HL-60/S4 (cell line): ENCODE measurements around the gene CACNA1C.

Source experiments
- in situ Hi-C: fragments of 300-500 bp; cut with MboI; formaldehyde crosslinking; loops from 2 replicates; pipeline ENCODE4 v1.14.3; 2022; ENCODE audit warnings: low sequenced_read_pairs

The CACNA1C gene

DNA sequence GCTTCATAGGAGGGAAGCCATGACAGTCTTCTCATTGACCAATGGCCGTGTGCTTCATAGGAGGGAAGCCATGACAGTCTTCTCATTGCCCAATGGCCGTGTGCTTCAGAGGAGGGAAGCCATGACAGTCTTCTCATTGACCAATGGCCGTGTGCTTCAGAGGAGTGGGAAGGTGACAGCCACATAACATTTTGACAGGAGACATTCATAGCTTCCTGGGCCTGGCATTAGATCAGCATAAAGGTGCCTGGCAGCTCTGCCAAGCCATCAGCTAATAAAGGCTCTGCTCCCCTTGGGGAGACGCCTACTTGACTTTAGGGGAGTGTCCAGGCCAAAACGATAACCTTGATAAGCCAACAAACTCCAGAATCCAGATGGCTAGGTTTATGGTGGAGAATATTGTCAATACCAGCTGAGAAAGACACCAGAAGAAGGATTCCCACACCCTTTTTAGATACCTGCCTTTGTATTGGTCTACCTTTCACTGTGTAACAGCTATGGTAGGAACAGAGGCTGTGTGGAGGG lies 468.0 kb downstream of the CACNA1C start:
- in situ Hi-C loops = no loop called here

DNA sequence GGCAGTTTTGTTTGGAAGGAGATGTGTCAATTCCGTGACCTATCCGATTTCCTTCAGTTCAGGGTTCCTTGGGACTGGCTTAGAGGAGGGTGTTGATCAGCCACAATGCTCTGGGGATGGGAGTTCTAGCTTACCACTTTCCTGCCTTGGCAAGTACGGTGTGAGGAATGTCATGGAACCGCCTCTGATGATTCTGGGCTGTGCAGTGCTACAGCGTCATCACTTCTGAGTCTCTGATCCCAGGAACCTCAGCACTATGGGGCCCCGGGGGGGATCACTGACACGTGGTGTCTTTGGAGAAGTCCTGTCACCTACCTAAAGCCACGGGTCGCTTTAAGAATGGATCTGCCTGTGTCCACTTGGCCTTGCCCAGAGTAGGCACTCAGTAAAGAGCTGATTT lies 470.5 kb downstream of the CACNA1C start:
- in situ Hi-C loops = no loop called here

DNA sequence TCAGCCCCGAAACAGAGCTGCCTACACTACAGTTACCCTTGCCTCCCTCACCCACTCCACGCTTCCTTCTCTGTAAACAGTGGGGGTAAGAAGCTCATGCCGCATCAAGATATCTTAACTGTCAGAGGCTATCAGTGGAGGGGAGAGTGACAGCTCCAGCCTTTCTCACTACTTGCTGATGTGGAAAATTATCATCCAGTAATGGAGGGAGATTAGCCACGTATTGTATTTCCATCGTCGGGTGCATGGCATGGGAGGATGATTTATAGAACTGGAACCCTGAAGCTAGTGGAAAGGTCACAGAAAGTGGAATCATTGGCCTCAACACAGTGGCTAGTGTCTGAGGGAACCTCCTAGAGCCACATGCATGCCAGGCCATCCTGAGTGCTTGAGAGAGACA lies 471.1 kb downstream of the CACNA1C start:
- in situ Hi-C loops = no loop called here

DNA sequence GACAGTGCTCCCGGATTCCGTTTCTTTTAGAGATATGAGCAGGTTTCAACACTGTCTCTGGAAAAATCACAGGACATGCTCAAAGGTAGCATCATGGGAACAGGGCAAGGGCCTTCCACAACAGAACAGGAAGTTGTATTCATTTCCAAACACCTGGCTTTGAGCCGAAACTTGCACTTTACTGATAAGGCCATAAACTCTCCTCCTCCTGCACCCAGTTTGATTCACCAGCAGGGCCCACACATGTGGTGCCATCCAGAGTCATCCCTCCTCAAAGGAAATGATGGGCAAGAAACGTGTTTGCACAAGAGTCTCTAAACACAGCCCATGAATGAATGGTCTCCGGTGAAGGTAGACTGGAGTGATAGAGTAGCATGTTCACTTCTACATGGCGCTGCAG lies 473.6 kb downstream of the CACNA1C start:
- in situ Hi-C loops = no loop called here

DNA sequence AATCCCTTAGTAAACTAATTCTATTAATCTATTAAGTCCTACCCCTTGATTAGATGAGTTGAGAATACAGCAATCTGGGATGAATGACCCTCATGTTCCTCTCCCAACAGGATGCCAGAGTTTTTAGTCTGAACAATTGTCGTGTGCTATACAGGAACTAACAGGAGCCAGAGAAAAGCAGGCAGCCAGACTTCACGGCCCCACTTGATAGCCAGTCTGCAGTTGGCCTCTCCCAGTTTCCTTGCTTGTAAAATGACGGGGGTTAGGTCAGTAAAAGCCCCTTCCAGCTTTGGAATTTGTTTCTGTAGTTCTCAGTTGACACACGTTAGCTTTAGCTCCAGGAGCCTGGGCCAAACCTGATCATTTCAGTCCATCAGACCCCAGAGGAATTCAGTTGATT lies 475.2 kb downstream of the CACNA1C start:
- in situ Hi-C loops = no loop called here

DNA sequence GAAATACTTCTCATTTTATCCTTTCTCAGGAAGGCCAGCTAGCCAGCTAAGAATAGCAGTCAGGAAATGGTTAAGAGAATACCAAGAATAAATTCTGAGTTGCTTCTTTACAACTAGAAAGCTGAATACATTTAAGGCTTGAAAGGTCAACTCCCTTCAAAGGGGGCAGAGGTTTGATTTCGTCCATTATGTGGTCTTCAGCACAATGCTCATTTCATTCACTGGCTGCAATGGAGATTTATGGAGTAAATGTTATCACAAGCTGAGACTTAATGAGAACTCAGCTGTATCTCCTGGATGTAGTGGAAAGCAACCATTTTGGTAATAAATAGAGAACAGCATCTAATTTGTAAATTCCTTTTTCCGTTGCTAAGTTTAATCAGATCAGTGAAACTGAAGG lies 477.0 kb downstream of the CACNA1C start:
- in situ Hi-C loops = no loop called here

DNA sequence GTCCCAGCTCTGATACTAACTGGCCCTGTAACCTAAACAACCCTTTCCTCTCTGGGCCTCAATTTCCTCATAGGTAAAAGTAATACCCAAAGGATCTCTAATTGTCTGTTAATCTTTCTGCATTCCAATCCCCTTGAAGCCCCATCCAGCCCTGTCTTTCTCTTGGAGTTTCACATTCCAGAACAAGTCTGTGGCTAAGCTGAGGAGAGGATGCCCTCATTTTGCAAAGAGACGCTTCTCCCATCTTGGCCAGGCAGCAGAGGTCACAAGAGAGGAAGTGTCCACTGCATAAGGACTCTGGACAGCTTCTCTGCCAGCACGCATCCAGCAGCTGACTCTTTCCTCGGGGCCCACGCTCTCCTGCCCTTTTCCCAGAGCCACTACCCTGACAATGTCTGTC lies 478.6 kb downstream of the CACNA1C start:
- in situ Hi-C loops = no loop called here

DNA sequence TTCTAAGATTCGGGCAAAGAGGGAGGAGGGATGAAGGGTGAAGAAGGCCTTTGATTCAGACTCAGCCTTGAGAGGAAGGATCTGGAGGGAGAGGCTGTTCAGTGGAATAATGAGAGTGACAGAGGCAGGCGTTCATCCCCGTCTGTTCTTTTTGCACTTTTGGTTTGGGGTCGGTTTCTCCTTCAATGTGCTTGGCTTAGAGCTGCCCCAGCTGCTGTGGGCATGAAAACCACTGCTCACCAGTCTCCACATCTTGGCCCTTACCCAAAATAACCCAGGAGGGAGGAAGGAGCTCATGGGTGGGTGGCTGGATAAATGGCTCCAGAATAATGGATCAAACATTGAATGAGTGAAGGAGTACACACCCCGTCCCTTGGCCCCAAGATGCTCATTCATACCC lies 480.2 kb downstream of the CACNA1C start:
- in situ Hi-C loops = no loop called here

DNA sequence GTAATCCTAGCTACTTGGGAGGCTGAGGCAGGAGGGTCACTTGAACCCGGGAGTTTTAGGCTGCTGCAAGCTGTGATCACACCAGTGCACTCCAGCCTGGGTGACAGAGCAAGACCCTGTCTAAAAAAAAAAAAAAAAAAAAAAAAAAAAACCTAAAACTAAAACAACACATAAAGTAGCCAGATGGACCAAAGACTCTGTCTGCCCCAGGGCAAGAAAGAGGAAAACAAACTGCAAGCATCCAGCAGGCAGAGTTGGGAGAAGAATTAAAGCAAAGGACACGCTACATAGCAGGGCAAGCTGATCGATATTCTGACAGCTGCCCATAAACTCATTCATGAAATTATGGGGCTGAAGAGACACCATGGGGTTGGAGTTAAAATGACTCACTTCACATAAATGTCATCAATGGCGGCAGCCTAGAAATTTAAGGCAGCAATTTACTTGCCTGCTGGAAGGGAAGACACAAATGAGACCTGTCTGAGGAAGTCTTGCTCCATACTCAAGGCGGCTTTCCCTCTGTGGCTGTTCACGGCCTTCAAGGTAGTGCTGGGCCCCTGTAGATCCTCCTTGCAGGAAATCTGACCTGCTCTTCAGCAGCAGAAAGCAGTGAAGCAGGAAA lies 482.9 kb downstream of the CACNA1C start:
- in situ Hi-C loops = no loop called here

DNA sequence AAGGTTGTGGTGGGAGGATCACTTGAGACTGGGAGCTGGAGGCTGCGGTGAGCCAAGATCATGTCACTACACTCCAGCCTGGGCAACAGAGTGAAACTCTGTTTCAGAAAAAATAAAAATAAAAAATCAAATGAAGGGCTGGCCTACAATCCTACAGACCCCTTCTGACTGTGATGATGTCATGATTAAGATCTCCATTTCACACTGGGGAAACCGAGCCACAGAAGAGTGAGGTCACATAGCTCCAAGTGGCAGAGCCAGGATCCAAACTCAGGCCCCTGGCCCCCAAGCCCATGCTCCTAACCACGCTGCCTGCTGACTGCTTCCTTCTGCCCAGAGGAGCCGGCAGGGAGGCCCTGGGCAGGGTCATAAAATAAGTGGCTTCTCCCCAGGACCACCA lies 483.9 kb downstream of the CACNA1C start:
- in situ Hi-C loops = no loop called here

DNA sequence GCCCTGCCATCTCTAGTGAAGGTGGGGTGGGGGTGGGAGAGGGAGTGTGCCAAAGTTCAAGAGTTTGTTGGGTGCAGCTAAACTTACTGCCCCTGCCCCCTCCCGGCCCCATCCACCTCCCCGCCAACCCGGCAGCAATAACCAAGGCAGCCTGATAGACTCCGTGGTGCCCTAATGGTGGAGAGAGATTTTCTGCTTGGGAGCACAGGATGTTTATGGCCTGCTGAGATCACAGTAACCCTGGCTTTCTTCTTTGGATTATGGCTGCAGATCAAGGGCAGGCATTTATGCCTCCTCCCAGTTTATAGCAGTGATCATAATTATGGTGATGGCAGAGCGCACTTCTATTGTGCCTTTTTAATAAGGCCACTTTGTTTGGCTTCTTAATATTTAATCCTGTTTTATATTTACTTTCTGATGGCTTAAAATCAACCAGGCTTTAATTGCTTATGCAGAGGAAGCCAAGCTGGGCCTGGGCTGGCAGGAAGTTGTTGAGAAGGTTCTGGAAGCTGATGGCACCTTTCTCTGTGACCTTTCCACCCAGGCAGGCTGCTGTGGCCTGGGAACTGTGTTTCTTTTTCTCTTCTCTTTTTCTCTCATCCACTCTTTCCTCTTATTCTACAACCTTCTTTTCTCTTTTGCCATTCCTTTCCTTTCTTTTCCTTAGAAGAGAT lies 485.2 kb downstream of the CACNA1C start:
- in situ Hi-C loops = no loop called here

DNA sequence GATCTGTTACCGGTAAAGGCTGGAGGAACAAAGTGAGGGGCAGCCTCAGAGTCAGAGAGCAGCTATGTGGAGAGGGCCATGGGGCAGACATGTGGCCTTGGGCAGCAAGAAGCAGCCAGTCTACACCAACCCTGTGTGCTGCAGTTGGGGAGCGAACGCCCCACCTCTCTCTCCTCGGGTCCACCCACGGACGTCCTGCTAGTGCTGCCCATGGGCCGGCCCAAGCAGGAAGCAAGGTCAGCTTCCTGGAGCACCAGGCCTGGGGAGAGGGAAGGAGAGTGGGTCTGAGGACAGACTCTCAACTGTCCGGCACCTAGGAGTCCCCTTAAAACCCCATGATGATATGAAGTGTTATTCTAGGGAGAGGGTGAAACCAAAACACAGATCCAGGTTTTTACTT lies 487.2 kb downstream of the CACNA1C start:
- in situ Hi-C loops = no loop called here

DNA sequence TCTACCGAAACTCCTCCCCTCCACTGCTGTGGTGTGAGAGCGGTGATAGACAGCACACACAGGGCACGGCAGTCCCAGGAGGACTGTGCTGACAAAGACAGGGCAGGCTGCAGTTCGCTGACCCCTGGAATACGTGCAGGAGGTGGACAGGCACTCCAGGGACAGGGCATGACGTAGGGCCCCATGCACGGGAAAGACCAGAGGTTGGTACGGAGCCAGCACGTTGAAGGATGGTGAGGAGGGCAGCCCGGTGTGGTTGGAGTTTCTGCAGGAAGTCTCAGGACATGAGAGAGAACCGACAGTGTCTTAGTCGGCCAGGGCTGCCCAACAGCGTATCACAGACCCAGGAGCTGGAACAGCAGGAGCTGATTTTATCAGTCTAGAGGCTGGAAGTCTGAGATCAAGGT lies 487.8 kb downstream of the CACNA1C start:
- in situ Hi-C loops = no loop called here

DNA sequence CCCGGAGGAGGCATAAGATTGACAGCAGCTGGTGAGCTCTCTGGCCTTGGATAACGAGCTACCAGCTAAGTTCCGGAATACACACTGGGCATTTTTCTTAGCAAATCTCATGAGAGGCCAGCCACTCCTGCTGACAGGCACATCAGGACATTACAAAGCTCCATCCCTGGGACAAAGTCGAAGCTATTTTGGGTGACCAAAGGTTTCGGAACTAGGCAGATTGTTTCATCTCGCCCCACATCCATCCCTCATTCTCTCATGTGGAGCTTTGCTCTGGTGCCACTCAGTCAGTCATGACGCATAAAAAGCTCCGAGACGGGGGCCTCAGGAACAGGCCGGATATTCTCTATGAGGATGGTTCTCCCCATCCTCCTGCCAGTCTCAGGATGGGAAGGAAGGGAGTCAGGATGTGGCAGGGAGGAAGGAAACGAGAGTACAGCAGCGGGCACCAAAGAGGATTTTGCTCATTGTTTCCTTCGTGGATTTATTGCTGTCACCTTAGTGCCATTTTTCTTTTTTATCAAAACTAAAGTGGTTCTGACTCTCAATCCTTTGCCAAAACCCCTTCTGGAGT lies 488.9 kb downstream of the CACNA1C start:
- in situ Hi-C loops = no loop called here

DNA sequence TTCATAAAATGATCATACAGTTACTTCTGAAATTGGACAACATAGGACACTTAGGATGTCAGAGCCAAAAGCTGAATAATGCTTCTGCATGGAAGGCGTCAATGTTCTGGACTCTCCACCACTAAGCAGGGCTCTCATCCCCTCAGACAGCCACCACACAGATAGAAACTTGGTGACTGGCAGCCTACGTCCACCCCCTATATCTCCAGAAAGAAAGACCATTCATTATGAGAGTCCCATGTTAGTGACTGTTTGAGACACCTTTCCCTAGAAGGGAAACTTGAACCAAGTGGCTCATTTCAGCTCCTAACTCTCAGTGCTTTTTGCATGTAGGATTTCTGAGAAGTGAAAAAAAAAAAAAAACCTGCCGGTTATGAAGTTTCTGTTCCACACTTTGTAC lies 491.0 kb downstream of the CACNA1C start:
- in situ Hi-C loops = no loop called here

DNA sequence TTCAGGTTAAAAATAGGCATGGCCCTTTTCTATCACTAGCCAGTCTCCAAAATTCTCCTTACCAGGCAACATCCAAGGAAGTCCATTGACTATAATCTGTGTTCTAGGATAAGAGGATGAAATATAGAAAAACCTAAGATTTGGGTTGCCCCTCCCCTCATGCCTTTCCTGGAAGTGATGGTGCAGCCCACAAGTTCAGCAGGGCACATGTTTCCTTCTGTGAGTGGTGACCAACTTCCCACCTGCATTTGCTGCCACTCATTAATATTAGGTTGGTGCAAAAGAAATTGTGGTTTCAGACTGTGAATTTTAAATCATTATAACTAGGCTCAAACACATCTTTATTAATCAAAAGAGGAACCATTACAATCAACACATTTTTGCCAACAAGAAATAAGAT lies 491.4 kb downstream of the CACNA1C start:
- in situ Hi-C loops = no loop called here

DNA sequence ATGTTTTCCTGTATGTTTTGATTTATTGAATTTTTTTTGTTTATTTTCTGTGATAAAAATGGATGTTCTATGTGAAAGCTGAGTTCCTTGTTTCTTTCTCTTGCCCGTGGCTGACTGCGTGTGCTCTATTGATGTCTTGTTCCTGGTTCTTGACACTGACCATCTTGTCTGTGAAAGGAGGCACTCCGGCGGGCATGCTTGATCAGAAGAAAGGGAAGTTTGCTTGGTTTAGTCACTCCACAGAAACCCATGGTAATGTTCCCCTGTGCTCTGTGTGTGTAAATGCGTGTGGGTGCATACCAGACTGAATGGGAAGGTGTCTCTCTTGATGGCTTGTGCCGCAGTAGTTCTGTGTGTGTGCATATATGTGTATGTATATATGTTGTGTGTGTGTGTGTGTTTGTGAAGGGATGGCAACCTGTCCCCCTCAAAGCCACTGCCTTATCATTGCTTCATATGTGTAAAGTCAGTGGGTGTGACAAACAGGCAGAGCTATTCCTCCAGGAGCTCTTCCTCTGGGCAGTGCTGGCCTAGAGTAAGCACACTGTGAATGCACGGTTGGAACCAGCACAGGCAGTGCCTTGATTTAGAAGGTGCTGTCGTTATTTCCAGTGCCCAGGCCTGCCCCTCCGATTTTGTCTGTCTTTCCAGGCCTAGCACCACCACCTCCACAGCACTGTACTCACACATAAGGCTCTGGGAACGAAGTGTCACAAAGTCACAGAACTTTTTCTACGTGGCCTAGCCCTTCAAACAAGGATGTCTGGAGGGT lies 494.7 kb downstream of the CACNA1C start:
- in situ Hi-C loops = no loop called here

DNA sequence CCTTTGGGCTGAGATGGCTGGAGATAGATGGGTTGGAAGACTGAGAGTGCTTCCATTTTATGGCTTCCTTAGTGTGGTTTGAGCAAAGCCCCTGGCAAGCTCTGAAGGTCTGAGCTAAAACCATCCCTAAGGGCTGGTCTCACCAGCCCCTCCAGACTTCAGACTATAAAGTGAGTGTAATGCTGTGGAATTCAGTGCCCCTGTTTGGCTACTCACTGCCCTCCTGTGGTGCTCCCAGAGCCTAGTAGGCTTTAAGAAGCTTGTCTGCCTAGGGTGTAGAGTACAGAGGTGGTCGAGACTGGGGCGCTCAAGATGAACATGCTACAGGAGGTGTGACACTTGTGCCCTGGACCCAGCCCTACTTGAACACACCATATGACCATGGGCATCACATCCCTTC lies 495.3 kb downstream of the CACNA1C start:
- in situ Hi-C loops = no loop called here

DNA sequence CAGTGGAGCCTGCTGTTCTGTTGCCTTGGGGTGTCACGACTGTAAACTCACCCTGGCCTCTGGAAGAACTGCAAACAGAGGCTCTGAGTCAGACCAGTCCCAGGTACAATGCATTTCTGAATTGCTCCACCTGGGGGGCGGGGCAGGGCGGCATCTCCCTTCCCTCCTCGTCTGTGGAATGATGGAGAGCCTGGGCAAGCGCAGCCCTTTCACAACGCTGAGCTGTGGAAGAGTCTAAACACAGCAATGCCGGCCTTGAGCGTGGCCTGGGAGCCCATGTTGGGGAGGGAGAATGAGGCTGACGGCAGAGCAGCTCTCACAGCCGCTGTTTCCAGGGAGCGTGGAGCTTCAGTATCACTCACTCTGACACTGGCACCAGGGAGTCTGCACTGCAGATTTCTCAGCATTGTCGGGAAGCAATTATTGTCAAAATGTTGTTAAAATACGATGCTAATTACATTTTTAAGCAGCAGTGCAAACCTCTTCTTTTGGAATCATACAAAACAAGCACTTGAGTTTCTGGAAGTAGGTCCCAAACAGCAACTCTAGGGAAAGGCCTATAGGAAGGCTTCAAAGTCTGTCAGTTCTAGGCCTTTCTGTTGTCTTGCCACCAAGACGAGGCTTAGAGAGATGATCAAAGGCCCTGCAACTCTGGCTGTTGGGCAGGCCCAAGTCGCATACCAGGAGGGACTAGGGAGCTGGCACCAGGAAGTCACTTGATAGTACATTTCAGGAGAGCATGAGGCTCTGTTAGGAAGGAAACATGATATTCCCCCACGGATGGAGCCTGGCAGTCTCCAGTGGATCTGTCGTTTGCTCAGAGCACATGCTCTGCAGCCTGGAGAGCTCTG lies 498.0 kb downstream of the CACNA1C start:
- in situ Hi-C loops = no loop called here

DNA sequence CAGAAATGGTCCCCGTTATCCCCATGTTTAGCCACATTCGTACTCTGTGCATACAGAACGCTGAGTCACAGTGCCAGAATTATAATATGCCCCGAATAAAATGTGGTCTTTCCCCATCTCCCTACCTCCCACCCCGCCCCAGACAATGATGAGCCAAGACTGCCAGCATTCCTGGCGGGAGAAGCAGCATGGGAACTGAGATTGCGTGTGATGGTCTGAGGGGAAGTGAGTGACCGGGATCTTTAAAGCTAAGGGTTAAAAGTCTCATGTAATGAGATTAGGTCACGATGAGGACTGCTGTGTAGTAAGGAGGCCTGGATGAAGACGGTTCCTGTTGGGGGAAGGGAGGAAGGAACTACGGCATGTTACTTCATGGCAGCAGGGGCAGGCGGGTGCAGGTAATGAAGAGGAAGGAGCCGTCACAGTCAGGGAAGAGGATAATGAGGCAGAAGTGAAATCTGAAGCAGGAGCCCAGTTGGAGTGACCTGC lies 498.7 kb downstream of the CACNA1C start:
- in situ Hi-C loops = no loop called here
